GM23338 (cell line): ENCODE measurements around the gene CD2BP2. TPM values are rescaled to one million over a fixed set of nuclear protein-coding genes. Genes with fewer than 3 reads are reported as not detected.

ENCODE experiments used
- ETS1 ChIP-seq: IDR thresholded peaks from 2 replicates; pipeline ENCODE4 v1.6.1; 2016; ENCODE audit warnings: antibody characterized with exemption
- EZH2 ChIP-seq: fragments of 200-600 bp; sonication (generic); IDR thresholded peaks from one replicate; pipeline ENCODE4 v1.8.0; 2017; ENCODE audit warnings: antibody characterized with exemption, mild to moderate bottlenecking, low read depth; ENCODE audit not compliant: unreplicated experiment
- EZH2phosphoT487 ChIP-seq: fragments of 200-600 bp; sonication (generic); IDR thresholded peaks from one replicate; pipeline ENCODE4 v1.8.1; 2018; ENCODE audit warnings: antibody characterized with exemption; ENCODE audit not compliant: unreplicated experiment
- NANOG ChIP-seq: IDR thresholded peaks from 2 replicates; pipeline ENCODE4 v1.6.1; 2016; ENCODE audit warnings: antibody characterized with exemption, borderline replicate concordance
- POLR2AphosphoS5 ChIP-seq: IDR thresholded peaks from 2 replicates; pipeline ENCODE4 v1.6.1; 2016; ENCODE audit warnings: antibody characterized with exemption, low read depth
- REST ChIP-seq: IDR thresholded peaks from one replicate; pipeline ENCODE4 v1.6.1; 2018; ENCODE audit warnings: antibody characterized with exemption; ENCODE audit not compliant: unreplicated experiment
- ZNF114 ChIP-seq: fragments of 250-450 bp; sonication (Bioruptor Pico); IDR thresholded peaks from 2 replicates; pipeline ENCODE4 v1.5.0; 2020; ENCODE audit warnings: mild to moderate bottlenecking, moderate library complexity
- ZNF462 ChIP-seq: fragments of 250-450 bp; sonication (Bioruptor Pico); IDR thresholded peaks from 2 replicates; pipeline ENCODE4 v1.5.0; 2020; ENCODE audit warnings: mild to moderate bottlenecking, moderate library complexity
- polyA plus RNA-seq: library from polyadenylated mRNA; unstranded; fragments of >200 nt; fragmentation: Nextera tagmentation; extraction: Ambion mirVana; gene quantifications from 2 replicates; pipeline ENCODE4 v1.2.1, GENCODE V29; 2016
- total RNA-seq: library from RNA; depleted of rRNA; stranded (reverse); fragments of >200 nt; shearing (Covaris generic); gene quantifications from 2 replicates; pipeline ENCODE4 v1.2.3, GENCODE V29; 2014

CD2BP2 gene
- total and polyA plus RNA-seq, 2 experiments from 2014 or later, result 23.1 to 38.7 TPM

- no peak for TF ChIP-seq ZNF462 (CRISPR knock-in tag)
- no peak for TF ChIP-seq REST
- TF ChIP-seq NANOG, result no peak
- no peak for TF ChIP-seq ZNF114 (CRISPR knock-in tag)
- TF ChIP-seq POLR2AphosphoS5, result no peak
- TF ChIP-seq EZH2, result no peak
- TF ChIP-seq EZH2phosphoT487, result no peak
- no peak for TF ChIP-seq ETS1
These were observed 2.1 kb upstream of the CD2BP2 start (continued) for GRCh38 chr16:30357085-30357714.
